Placental pericyte (primary cell): ENCODE data around the gene ZNF584. TPM values are rescaled to one million over a fixed set of nuclear protein-coding genes. Genes with fewer than 3 reads are reported as not detected.

Source experiments
- small RNA-seq: library from RNA; depleted of rRNA; stranded (forward); fragments of <200 nt; gene quantifications from one replicate; pipeline ENCODE3, GENCODE V24; 2012; ENCODE audit warnings: low replicate concordance
- total RNA-seq: library from RNA; depleted of rRNA; stranded (reverse); fragments of >200 nt; gene quantifications from 2 replicates; pipeline ENCODE4 v1.2.3, GENCODE V29; 2012

The ZNF584 gene
- total RNA-seq: 22.0 and 23.2 TPM in 2 replicates

DNA sequence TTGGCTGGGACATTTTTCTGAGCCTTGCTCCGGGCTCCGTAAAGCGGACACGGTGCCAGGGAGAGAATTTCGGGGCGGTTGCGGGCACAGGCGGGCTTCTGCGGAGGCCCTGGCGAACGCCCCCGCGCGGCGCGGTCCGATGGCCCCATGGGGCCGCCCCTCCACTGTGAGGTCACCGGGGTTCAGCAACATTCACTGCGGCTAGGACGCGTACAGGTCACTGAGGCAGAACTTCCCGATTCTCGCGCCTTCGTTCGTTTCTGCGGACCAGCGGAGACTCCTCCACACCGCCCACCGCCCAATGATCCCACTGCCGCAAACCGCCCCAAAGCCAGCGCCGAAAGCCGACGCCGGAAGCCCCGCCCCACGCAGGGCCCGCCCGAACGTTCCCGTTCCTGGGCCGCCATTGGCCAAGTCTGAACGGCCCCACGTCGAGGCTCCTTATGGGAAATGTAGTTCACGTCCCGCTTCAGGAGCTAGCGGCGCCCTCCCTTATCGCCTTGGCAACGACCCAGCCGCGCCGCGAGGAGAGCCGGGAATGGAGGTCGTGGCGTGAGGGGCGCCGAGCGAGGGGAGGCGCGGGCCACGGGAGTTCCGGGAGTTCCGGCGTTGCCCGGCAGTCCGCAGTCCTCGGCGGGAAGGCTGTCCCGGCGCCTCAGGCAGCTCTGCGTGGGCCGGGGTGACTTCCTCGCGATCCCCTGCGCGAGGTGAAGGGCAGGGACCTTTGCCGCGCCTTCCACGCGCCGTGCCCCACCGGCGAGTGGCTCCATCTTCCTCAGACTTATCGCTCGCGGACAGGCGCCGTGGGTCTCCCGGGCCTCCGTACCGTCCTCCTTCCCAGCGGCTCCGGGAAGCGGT is at the start of gene ZNF584:
Gene ZNF584, plus strand, starts transcription at position 498 of the 858 bp plus-strand sequence. CDS start 499 bp downstream, outside the sequence.

GRCh38 chr19:58362272-58362994 is 46.0 kb upstream of the ZNF584 start, which contains the start of gene ZNF497:
TSS of gene ZNF497 (minus strand) at chr19:58362751. CDS start at chr19:58357635, 5,116 bp downstream.

GRCh38 chr19:58380662-58381459 is 27.6 kb upstream of the ZNF584 start, which contains the start of gene ZNF837:
TSS of gene ZNF837 (minus strand) at chr19:58381030. CDS start at chr19:58369332, 11,698 bp downstream.

DNA sequence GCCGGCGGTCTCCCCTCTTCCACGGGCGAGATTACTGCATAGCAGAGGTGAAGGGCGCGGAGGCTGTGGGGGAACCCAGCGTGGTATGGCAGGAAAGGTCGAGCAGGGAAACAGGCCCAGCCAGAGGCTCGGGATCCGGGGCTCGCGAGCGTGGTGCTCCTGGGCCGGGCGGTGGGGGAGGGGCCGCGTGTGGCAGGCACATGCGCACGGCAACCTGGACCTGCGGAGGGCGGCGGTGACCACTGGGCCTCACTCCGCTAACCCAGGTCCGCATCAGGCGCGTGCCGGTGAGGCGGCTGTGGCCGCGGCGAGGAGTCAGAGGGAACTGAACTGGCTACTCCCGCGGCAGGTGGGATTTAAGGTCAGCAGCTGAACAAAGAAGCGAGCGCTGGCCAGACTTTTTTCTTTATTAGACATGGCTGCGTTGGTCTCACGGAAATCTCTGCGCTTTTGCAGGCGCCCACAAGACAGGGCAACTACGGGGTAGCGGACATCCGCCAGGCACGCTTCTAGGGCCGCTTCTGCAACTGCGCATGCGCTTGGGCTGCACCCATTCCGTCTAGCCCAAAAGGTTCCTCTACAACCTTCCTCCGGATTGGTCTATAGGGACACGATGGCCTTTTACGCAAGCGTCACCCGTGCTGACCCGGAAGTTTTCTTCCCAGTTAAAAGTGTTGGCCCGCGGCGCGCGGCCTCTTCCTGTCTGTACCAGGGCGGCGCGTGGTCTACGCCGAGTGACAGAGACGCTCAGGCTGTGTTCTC is 21.7 kb upstream of the ZNF584 start, which contains the start of gene RPS5:
Gene RPS5, plus strand, starts transcription at position 694 of the 762 bp plus-strand sequence. CDS start 869 bp downstream, outside the sequence.

DNA sequence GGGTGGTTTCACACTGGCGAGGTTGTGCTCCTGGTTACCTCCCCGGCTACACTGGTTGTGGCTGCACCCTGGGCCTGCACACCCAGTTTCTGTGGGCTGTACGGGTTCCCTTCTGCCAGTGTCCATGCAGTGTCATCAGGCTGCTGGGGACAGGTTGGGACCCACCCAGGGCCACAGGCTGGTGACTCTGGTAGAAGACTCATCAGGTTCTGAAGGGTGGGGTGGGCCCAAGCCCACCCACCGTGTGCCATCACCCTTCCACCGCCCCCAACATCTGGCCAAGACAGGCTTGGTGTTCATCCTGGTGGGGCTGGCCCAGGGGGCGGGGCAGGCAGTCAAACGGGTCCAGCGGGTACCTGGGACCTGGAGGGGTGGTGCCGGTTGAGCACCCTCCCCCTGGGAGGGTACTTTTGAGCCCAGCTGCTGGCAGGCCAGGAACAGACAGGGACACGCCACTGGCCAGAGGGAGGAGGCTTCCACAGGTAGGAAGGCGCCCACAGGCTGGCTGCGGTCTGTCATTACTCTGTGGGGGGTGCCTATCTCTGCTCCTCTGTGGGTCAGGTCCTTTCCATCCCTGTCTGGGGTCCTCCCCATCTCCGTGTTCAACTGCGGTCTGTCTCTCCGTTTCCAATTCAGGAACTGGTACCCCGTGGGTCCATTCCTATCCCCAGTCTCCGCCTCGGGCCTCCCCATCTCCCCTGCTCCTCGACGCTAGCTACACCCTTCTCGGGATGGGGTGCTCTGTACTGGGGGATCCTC is 13.1 kb upstream of the ZNF584 start, which contains the start of gene RNF225:
Gene RNF225, plus strand, starts transcription at position 437 of the 759 bp plus-strand sequence. CDS start 434 bp downstream, outside the sequence.

DNA sequence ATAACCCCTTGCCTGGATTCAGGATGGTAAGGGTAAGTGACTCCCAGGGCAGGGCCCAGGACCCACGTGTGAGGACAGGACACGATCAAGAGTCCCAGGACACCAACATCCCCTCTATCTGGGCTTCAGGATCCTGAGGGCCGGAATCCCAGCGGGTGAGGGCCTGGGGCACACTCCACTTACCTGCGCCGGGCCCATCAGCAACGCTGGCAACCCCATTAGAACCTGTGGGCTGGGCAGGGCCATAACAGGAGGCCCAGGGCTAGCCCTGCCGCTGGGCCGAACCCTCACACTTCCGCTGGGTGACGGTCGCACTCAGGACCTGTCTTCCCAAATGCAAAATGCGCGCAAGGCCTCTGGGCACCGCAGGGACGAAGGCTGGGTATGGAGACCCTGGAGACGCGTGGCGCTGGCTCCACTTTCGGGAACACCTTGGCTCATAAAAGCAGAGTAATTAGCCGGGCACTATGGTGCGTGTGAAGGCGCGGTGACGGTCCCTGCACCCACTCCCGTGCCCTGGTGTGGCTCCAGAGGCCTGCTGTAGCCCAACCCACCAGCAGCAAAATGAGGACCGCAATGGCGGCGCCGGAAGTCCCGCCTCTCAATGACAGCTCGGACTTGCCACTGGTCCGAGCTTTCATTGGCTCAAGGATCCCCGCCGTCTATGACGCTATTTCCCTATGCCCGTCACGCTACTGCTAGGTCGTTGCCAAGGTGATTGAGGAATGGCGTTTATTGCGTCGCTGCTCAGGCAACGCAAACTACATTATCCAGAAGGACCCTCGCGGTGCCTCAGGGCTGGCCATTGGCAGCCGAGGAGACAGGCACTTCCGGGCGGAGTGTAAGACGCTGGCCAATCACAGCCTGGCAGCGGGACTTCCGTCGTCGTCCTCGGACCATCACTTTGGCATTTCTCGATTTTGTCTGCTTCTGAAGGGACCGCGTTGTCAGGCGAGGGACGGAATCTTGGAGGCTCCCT is 31.4 kb downstream of the ZNF584 start, which contains the start of gene ZNF132:
Gene ZNF132, minus strand, starts transcription at position 578 of the 979 bp plus-strand sequence. Its CDS starts 332 bp downstream, at position 246.

DNA sequence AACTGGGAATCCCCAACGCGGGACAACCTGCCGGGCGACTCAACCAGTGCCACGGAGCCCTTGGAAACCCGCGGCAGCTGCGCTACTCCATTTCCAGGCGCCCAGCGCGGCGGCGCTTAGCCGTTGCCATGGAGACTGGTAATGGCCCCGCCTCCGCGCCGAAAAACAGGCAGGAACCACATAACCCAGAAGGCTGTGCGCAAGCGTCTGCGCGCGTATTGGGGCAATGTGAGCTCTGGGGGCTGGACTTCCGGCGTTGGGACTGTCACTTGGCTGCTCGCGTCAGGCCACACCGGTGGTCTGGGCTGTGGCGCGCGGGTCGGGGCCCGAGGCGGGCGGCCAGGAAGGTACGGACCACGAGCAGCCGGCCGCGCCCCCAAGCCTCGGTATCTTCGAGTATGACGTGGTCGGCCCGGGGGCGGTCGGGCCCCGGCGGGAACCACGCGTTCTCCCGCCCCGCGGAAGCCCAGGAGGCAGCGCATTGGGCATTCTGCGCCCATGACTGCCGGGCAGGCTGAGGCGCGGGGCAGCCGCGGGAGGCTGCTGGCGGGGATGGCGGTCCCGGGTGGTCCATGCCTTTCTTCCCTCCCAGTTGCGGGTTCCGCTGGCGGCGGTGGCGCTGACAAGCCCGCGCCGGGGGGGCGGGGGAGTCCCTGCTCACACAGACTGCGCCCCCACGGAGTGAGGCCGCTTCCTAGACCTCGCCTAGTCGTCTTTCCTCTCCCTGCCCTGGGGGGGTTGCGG is 43.1 kb downstream of the ZNF584 start, which contains the start of gene ZNF324B:
Gene ZNF324B, plus strand, starts transcription at position 265 of the 744 bp plus-strand sequence. CDS start 2,080 bp downstream, outside the sequence.

DNA sequence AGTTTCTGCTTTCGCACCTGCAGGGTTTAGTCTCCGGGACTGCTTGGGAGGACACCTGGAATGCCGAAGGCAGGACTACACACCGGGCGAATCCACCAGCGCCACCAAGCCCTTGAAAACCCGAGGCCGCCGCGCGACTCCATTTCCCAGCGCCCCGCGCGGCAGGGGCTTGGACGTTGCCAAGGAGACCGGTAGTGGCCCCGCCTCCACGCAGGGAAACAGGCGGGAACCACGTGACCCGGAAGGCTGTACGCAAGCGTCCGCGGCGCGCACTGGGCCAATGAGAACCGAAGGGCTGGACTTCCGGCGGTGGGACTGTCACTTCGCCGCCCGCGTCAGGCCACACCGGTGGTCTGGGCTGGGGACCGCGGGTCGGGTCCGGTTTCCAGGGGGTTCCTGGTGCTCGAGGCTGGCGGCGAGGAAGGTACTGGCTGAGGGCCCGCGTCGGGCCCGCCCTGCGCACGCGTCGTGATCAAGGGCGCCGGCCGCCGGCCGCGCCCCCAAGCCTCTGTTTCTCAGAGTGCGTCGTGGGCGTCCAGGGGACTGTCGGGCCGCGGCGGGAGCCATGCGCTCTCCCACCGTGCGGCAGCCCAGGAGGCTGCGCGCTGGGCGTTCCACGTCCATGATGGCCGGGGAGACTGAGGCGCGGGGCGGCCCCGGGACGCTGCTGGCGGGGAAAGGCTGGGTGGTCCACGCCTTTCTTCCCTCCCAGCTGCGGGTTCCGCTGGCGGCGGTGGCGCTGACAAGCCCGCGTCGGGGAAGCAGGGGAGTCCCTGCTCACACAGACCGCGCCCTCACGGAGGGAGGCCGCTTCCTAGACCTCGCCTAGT is 58.5 kb downstream of the ZNF584 start, which contains the start of gene ZNF324:
Gene ZNF324, plus strand, starts transcription at position 321 of the 830 bp plus-strand sequence. CDS start 2,106 bp downstream, outside the sequence.

Small RNA genes within 50 kb of the gene (small RNA-seq; reads per million reads assigned to genes)
- gene MIR4754 (0.10 reads per million), gene RNA5SP473 (0.46 reads per million, percentile 15 among the genes with 10 or more reads in this experiment)

Other genes with a start within 250 kb of the ZNF584 start
- 20.8 and 22.8 TPM in 2 replicates for gene ZNF274, start 225.6 kb upstream of the ZNF584 start, total RNA-seq
- 35.5 and 45.0 TPM in 2 replicates for gene ZNF544, start 179.7 kb upstream of the ZNF584 start, total RNA-seq
- gene ZNF8, start 129.7 kb upstream of the ZNF584 start, total RNA-seq: 4.2 and 7.6 TPM in 2 replicates
- 40.5 and 45.0 TPM in 2 replicates for gene ERVK3-1, start 103.3 kb upstream of the ZNF584 start, total RNA-seq
- gene ZSCAN22, start 81.7 kb upstream of the ZNF584 start, total RNA-seq: 3.3 and 5.4 TPM in 2 replicates
- gene A1BG, start 55.2 kb upstream of the ZNF584 start, total RNA-seq: 3.3 and 8.8 TPM in 2 replicates
- 0.57 and 1.3 TPM in 2 replicates for gene ZNF497, start 45.9 kb upstream of the ZNF584 start, total RNA-seq
- 1.8 and 2.4 TPM in 2 replicates for gene ZNF837, start 27.6 kb upstream of the ZNF584 start, total RNA-seq
- 1,396 and 1,689 TPM in 2 replicates for gene RPS5, start 21.4 kb upstream of the ZNF584 start, total RNA-seq
- 0.22 and 0.43 TPM in 2 replicates for gene RNF225, start 13.0 kb upstream of the ZNF584 start, total RNA-seq
- 8.1 and 9.7 TPM in 2 replicates for gene ZNF132, start 31.5 kb downstream of the ZNF584 start, total RNA-seq
- 8.5 and 13.5 TPM in 2 replicates for gene ZNF324B, start 43.0 kb downstream of the ZNF584 start, total RNA-seq
- 20.8 and 24.3 TPM in 2 replicates for gene ZNF324, start 58.4 kb downstream of the ZNF584 start, total RNA-seq
- gene ZNF446, start 67.7 kb downstream of the ZNF584 start, total RNA-seq: 9.3 and 16.9 TPM in 2 replicates
- gene SLC27A5, start 103.3 kb downstream of the ZNF584 start, total RNA-seq: 1.3 and 1.6 TPM in 2 replicates
- 7.2 and 11.6 TPM in 2 replicates for gene ZBTB45, start 111.2 kb downstream of the ZNF584 start, total RNA-seq
- 357 and 368 TPM in 2 replicates for gene TRIM28, start 135.4 kb downstream of the ZNF584 start, total RNA-seq
- gene CHMP2A, start 146.5 kb downstream of the ZNF584 start, total RNA-seq: 71.4 and 178 TPM in 2 replicates
- 70.5 and 92.5 TPM in 2 replicates for gene UBE2M, start 150.0 kb downstream of the ZNF584 start, total RNA-seq
- gene MZF1, start 164.7 kb downstream of the ZNF584 start, total RNA-seq: 20.8 and 21.9 TPM in 2 replicates